GM21390 (cell line): ENCODE measurements around the gene EI24.
"Not testable (repeated sequence)": the region's sequence is repeated elsewhere in the genome, so short reads cannot be mapped to it uniquely, and the experiment has no call there.

Source experiments
- ATAC-seq: cut with Tn5 transposase; IDR thresholded peaks from one replicate; pipeline ENCODE4 v1.9.1; 2021; ENCODE audit not compliant: unreplicated experiment

EI24 gene

GRCh38 chr11:125568970-125569914, at the start of gene EI24:
EI24 (plus strand) TSS chr11:125569477; CDS start chr11:125572528, 3,051 bp downstream.
- ATAC-seq, result peak; percentile 97

GRCh38 chr11:125519860-125520834, 49.1 kb upstream of the EI24 start:
- no peak for ATAC-seq

GRCh38 chr11:125525303-125525702, 44.0 kb upstream of the EI24 start:
- no peak for ATAC-seq

- ATAC-seq, result no peak
These were observed 36.6 kb upstream of the EI24 start for GRCh38 chr11:125532668-125533067.

- no peak for ATAC-seq
These were observed 33.7 kb upstream of the EI24 start for GRCh38 chr11:125535585-125535984.

- not testable (repeated sequence) for ATAC-seq
These were observed 32.4 kb upstream of the EI24 start for GRCh38 chr11:125536834-125537233.

- no peak for ATAC-seq
These were observed 26.6 kb upstream of the EI24 start for GRCh38 chr11:125542709-125543108.

- no peak for ATAC-seq
These were observed 18.5 kb upstream of the EI24 start for GRCh38 chr11:125550780-125551179.

GRCh38 chr11:125551835-125552342, 17.4 kb upstream of the EI24 start:
- ATAC-seq, result no peak

- ATAC-seq, result no peak
These were observed 16.4 kb upstream of the EI24 start for GRCh38 chr11:125552927-125553326.

- no peak for ATAC-seq
These were observed 15.9 kb upstream of the EI24 start for GRCh38 chr11:125553357-125553756.

GRCh38 chr11:125554038-125554437, 15.2 kb upstream of the EI24 start:
- ATAC-seq, result no peak

- ATAC-seq, result no peak
These were observed 9.4 kb upstream of the EI24 start for GRCh38 chr11:125559888-125560287.

- ATAC-seq, result no peak
These were observed 7.4 kb upstream of the EI24 start for GRCh38 chr11:125561924-125562323.

- ATAC-seq, result no peak
These were observed 6.8 kb upstream of the EI24 start for GRCh38 chr11:125562430-125562829.

- ATAC-seq, result no peak
These were observed 4.9 kb upstream of the EI24 start for GRCh38 chr11:125564357-125564756.

- ATAC-seq, result no peak
These were observed 3.0 kb upstream of the EI24 start for GRCh38 chr11:125566235-125566634.

GRCh38 chr11:125569915-125570621, 791 bp downstream of the EI24 start:
- ATAC-seq, result peak; percentile 28

GRCh38 chr11:125570952-125571351, 1.7 kb downstream of the EI24 start:
- ATAC-seq, result no peak

GRCh38 chr11:125572916-125573315, 3.6 kb downstream of the EI24 start:
- ATAC-seq, result no peak

- ATAC-seq, result not testable (repeated sequence)
These were observed 7.9 kb downstream of the EI24 start for GRCh38 chr11:125577181-125577580.
